HG02870 (cell line): ENCODE measurements around the gene LHFPL6.

ENCODE experiments used
- ATAC-seq: cut with Tn5 transposase; IDR thresholded peaks from one replicate; pipeline ENCODE4 v1.9.1; 2021; ENCODE audit warnings: mild to moderate bottlenecking, moderate library complexity; ENCODE audit not compliant: unreplicated experiment

The LHFPL6 gene

GRCh38 chr13:39596176-39596575 lies 6.8 kb downstream of the LHFPL6 start:
- no peak for ATAC-seq

DNA sequence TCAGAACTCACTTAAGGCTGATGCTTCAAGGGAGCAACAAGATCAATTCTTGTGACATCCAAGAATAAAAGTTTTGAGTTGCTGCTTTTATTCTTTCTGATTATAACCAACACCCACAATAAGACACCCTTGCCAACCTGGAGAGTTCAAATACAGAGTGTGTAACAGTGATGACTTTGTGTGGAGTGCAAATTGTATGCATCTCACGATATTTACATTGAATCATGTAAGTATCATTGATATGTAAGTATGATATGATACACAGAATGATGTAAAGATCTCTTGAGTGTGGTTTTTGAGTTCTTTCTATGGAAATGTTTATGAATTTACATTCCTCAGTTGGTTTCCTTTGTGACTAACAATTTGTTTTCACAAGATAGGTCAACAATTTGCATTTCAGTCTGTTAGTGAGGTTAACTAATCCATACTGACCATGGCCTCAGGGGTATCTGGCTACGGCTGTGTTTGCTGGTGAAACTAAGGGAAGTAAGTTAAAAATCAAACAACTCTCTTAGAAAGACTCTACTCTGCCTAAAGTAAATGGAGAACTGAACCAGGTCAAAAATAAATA lies 12.4 kb downstream of the LHFPL6 start:
- no peak for ATAC-seq

GRCh38 chr13:39588384-39588783 lies 14.6 kb downstream of the LHFPL6 start:
- no peak for ATAC-seq

DNA sequence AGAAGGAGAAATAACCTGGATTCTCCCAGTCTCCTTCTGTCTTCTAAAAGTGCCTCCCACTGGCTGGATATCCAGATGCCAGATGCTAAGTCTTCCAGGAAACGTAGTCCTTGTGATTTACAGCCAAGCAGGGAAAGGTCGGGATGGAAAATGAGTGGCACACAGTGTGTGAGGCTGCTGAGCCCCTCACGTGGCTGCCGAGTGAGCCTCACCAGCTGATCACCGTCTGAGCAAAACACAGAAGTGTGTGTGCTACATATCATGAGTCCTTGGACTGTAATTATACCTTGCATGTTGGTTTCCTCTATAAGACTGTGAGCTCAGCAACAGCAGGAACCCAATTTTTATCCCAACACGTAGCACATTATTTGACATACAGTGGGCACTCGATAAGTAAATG lies 15.1 kb downstream of the LHFPL6 start:
- ATAC-seq = no peak

DNA sequence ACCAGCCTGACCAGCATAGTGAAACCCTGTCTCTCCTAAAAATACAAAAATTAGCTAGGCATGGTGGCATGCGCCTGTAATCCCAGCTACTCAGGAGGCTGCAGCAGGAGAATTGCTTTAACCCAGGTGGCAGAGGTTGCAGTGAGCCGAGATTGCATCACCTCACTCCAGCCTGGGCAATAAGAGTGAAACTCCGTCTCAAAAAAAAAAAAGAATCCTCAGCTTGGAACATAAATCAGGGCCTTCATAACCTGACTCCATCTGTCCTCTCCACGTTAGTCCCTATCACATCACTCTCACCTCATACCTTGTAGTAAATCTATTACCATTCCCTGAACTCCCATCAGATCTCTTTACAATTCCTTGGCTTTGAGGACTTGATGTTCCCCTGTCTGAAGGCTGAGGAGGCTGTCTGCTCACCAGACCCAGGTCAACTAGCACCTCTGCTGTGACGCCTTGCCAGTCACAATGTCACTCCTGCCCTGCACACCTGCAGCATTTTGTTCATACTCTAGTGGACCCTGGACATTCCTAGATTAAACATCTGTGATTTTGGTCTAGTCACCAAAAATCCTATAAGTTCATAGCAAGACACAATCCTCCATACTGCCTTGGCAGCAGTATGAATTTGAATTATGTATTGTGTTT lies 15.9 kb downstream of the LHFPL6 start:
- ATAC-seq = no peak

DNA sequence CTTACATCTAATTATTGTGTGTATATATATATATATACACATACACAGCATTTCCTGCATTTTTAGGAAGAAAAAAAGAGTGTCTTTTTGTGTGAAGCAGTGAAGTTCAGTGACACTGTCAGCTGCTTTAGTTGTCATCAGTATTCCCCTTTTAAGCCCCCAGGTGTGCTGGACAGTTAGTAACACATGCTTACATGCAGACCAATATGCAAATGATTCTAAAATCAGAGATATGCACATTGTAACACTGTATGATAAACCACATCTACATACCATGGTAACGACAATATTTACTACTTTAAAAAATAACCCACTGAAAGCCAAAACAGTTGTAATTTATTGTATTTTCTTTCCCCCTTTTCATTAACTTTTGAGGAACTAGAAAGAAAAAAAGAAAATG lies 16.8 kb downstream of the LHFPL6 start:
- ATAC-seq = peak; percentile 74

DNA sequence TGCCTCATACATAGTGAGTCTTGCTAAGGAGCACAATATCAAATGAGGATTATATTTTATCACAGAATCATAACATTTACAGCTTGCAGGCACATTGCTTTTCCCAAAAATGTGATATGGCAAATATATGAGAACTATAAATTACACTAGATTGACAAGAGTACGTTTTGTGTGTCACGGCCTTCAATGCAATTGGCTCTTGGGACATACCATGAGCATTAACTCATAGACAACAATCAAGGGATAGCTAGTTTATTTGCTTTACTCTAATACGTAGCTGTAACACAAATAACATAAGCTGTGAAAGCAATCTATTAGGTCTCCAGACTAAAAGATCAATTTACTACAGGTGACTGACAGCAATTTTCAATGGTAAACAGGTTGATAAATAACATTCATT lies 17.8 kb downstream of the LHFPL6 start:
- no peak for ATAC-seq

GRCh38 chr13:39580881-39581575 lies 22.0 kb downstream of the LHFPL6 start:
- ATAC-seq = no peak

- ATAC-seq = no peak
These were observed 24.1 kb downstream of the LHFPL6 start for GRCh38 chr13:39578821-39579291.

- ATAC-seq = no peak
These were observed 25.0 kb downstream of the LHFPL6 start for GRCh38 chr13:39577838-39578491.

- ATAC-seq = no peak
These were observed 25.8 kb downstream of the LHFPL6 start for GRCh38 chr13:39577203-39577602.

DNA sequence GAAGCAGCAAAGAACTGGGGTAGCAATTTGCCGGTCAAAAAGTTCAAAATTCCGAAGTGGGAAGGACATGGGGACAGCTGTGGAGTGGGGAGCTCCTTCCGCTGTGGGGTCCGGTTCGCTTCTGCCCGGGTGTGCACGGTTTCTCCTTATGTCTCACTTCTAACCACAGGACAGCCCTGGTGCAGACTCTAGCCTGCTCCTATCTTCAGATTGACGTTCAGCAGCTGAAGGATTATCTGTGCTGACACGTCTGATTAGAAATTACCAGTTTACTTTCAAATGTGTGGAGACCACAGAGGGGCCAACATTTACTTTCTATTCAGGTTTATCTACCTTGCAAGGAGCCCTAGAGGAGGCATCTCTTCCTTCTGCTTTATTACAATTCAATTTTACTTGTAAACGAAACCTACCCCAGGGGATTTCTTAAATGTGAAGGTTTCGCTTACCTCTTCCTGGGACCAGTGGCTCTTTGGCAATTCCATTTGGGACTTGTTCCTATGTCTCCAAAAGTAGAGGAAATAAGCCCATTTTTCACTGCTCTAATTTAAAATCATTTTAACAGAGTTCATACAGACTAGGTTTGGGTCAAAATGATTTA lies 27.3 kb downstream of the LHFPL6 start:
- ATAC-seq = no peak

DNA sequence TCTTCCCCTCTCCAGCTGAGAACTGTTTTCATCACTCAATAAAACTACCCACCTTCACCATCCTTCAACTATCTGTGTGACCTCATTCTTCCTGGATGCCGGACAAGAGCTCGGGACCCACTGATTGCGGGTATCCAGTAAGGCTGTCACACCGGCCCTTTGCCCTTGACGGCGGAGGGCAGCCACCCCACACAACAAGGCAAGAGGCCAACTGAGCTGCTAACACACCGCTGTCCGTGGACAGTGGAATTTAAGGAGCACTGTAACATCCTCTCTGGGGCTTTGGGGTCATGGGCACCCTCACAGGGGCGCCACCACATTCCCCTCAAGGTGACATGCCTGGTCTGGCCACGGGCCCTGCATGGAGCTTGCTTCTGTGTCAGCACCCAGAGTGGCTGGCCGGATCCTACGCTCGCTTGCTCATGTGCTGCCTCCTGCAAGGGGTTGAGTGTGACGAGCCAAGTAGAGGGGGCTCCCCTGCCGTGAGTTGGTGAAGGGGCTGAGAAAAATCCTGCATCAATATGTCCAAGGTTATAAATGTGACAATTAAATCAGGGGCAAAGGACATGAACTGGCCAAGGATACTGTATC lies 31.4 kb downstream of the LHFPL6 start:
- no peak for ATAC-seq

DNA sequence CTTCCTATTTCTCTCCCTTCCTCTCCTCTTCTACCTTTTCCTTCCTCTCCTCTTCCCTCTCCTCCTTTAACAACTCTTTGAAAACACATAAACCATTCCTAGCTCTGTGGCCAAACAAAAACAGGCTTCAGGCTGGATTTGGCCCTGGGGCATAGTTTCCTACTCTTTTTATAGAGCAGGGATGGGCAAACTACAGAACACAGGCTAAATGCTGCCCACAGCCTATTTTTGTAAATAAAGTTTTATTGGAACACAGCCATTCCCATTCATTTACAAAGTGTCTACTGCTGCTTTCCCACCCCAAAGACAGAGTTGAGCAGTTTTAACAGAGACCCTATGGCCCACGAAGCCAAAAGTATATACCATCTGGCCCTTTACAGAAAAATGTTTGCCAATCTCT lies 35.4 kb downstream of the LHFPL6 start:
- ATAC-seq = no peak

GRCh38 chr13:39566216-39566869 lies 36.6 kb downstream of the LHFPL6 start:
- no peak for ATAC-seq

DNA sequence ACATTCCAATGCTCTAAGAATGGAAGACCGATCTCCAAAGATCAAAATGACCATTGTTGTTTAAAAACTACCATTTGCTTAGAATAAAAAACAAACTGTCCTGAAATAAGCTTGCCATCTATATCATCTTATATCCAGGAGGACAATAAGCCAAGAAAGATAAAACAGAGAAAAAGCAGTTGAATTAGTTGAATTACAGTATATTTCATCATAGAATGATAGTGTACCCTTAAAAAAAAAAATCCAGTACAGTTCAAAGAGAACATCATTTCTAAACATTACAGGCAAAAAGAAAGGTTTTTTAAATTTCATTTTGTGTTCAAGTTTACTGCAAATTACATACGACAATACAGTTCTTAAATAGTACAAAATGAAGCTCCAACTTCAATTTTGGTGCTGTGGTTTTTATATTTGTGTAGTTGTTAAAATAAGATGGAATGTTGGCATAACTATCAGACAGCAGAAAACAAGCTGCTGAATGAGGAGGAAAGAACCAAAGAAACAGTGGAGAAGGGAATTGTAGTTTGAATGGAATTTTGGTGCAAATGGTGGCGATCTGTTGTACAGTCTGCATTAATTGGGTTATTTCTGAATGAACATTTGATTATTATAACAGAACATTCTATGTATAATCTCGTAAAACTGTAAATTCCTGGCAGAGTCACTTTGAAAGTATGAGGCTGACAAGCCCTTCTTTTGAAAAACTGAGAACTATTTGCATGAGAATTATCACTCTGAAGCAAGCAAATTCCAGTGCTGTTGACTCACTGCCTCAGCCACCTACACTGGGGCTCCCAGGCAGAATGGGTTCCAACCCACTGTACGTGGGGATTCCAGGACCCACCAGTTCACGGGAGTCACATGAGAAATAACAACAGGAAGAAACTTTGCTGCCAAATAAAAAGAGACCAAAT lies 37.7 kb downstream of the LHFPL6 start:
- no peak for ATAC-seq

DNA sequence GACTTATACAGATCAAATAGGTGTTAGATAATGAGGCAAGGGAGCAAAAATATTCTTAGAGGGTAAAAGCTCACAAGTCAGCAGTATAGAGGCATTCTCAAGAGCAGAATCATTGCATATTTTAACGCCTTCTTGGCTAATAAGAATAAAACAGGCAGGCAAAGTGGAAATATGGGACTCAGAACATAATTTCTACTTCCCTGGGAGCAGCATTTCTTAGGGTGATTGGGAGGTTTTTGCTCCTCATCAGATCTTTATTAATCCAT lies 39.6 kb downstream of the LHFPL6 start:
- ATAC-seq = no peak

DNA sequence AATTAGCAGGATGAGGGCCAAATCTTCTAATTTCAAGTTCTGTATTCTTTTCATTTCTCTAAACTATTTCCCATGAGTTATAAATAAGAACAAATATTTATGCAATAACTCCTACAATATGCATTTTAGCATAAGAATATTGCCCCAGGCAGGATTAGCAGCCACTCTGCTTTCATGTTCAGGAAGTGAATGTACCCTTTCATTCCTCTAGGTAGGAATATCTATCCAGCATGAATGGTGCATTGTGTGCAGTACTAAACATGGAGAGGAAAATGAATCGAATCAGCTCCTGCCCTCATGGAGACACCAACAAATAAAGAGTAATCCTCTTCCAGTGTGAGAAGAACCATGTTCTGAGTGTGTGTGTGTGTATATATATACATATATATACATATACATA lies 41.0 kb downstream of the LHFPL6 start:
- no peak for ATAC-seq

DNA sequence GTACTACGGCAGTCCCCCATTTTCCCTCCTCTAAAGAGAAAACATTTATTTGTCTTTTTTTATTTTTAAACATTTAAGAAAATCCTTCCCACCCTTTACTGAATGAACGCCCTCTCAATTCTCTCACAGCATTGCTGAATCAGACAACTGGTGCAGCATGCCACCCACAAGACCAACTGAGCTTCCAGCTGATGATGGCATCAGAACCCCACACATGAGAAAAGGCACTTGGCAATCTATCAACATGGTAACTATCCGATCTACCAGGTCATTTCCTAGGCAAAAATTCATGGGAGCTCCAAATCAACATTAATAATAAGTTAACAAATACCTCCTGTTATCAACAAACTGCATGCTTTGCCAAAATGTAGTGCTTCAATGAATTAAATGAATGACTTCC lies 43.1 kb downstream of the LHFPL6 start:
- ATAC-seq = no peak
